OCI-M2 (cell line): ENCODE measurements around the gene CHRM4.

Source experiments
- DNase-seq: peaks from one replicate; lab custom pipeline; 2025; ENCODE audit not compliant: unreplicated experiment; lab: John Stamatoyannopoulos, UW

Gene CHRM4

DNA sequence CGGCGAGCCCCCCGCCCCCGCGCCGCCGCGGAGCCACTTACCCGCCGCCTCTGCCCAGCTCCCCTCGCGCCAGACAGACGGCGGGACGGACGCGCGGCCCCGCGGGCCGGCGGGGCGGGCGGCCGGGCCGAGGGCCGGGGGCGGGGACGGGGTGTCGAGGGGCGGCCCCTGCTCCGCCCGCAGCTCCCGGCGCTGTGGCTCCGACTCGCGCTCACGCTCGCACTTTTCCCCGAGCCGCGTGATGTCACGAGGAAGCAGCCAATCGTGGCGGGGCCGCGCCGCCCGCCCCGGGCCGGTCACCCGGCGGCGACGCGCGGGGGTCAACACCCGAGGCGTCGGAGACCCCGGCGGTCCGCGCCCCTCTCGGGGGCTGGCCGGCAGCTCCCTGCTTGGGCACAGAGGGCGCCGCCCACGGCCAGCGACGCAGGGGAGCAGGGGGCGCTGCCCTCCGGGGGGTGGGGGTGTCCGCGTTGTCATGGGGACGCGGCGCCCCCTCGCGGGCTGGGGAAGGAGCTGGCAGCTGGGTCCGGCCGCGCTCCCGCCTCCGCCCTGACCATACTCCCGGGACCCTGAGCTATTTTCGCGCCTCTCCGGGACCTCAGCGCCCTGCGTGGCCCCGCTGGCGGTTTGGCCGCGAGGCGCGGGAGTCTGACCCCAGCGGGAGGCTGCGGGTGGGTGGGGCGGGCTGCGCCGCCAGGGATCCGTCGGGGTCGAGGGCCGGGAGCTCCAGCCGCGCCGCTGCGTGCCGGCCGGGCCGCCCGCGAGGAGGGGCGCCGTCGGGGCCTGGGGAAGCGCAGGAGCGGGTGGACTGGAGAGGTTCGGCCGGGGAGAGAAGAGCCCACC lies at the start of gene CHRM4:
CHRM4 (minus strand) TSS at position 199 of the 843 bp plus-strand sequence. CDS start 5,219 bp downstream, outside the sequence.
- DNase-seq: no peak

GRCh38 chr11:46438211-46438610 lies 46.6 kb upstream of the CHRM4 start:
- no peak for DNase-seq

DNA sequence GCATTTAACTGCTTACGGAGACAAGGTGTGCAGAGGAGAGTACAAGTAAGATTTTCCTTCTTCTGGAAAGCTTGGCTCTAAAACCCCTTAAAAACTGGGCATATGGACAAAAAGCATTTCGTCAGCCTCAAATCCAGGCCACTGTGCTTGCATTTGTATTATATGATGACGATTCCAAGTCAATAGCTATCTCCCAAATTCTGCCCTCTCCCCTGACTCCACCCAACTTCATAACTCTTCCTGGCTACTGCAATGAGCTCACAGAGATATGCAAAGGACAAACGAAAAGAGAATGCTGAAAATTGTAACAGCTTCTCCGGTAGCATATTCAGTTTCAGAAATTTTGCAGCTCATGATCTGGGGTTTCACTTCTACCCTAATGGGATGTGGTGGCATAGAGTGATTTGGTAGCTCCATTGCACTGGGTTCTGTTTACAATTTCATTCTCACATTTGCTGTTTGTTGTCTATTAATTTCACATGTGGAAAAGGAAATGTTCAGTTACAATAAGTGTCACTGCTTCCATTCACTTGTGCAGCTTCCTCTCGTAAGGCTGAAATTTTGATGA lies 45.6 kb upstream of the CHRM4 start:
- no peak for DNase-seq

- DNase-seq: no peak
These were observed 44.5 kb upstream of the CHRM4 start for GRCh38 chr11:46436113-46436512.

- DNase-seq: no peak
These were observed 44.1 kb upstream of the CHRM4 start for GRCh38 chr11:46435679-46436078.

- no peak for DNase-seq
These were observed 39.6 kb upstream of the CHRM4 start for GRCh38 chr11:46431211-46431610.

GRCh38 chr11:46429717-46430116 lies 38.1 kb upstream of the CHRM4 start:
- DNase-seq: no peak

GRCh38 chr11:46427364-46427763 lies 35.8 kb upstream of the CHRM4 start:
- DNase-seq: no peak

DNA sequence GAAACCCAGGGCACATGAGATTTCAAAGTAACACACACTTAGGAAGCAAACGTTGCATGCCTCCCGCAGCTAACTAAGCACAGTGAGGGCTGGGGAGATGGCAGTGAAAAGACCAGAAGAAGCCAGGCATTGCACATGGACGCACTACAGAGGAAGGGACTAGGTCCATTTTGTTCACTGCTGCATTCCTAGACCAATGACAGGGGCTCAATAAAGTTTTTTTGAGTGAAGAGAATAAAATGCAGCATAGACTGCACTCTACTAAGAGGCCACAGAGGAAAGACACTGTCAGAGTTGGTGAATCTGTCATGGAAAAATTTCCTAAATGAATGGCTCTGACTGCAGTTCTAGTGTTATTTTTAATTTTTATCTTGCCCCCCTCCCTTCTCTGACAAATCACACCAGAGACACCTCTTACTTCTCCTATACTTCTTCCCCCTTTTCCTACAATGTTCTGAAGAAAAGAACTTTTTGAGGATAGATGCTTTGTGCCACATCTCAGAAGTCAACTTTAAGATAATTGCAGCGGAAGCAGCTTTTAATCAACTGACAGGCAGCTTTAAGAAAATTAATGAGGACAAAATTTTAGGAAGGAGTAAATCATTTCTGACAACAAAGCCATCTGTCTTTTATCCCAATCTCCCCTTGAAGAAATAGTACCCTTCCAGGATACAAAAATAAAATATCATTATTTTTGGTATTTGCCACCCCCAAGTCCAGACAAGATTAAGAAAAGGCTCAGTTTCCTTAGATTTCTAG lies 34.8 kb upstream of the CHRM4 start:
- DNase-seq: no peak

DNA sequence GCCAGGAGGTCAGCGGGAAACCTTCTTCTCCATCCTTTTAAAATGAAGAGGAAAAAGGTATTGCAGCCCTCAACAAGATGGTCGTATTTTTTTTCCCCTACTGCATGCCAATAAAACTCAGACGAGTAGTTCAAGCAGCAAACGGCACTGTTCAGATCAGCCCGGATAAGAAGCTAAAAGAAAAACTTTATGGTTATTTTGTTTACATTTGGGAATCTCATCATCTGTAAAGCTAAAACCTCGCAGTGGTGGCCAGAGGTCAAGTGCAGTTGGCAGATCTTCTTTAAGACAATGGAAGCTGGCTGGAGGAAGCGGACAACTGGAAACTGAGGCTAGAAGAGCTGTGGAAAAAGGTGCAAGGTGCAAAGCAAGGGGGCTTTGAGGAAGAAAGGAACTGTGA lies 31.0 kb upstream of the CHRM4 start:
- DNase-seq: no peak

DNA sequence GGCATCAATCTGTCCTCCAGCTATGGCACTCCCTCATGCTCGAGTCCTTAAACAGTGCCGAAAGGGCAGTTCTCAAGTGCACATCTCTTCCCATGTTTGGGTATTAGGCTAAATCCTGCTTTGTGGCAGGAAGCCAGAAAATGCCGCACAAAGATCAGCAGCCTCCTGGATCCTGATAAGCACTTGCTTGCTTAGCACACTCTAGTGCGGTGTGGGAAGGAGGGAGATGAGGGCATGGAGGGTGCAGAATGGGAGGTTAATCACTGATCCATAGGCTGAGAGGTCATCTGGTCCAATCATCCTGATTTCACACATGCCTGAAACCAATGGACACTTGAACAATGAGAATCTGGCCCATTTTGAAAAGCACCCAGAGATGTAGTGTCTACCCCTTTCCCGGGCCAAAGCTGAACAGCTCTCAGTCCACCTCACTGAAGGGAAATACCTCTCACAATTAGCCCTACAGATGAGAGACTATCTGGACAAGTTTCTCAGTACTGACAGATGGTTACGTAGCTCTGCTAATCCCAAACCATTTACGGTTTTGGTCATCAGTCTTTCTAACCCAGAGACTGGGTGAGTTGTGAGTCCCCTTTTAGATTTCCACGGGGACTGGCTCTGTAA lies 29.8 kb upstream of the CHRM4 start:
- DNase-seq: no peak

- no peak for DNase-seq
These were observed 28.9 kb upstream of the CHRM4 start for GRCh38 chr11:46420513-46420912.

- no peak for DNase-seq
These were observed 27.2 kb upstream of the CHRM4 start for GRCh38 chr11:46418751-46419150.

- no peak for DNase-seq
These were observed 26.1 kb upstream of the CHRM4 start for GRCh38 chr11:46417711-46418110.

- DNase-seq: no peak
These were observed 23.3 kb upstream of the CHRM4 start for GRCh38 chr11:46414879-46415278.

- no peak for DNase-seq
These were observed 22.9 kb upstream of the CHRM4 start for GRCh38 chr11:46414466-46414796.

GRCh38 chr11:46413760-46414465 lies 22.3 kb upstream of the CHRM4 start:
- DNase-seq: no peak

GRCh38 chr11:46410021-46410420 lies 18.4 kb upstream of the CHRM4 start:
- no peak for DNase-seq

DNA sequence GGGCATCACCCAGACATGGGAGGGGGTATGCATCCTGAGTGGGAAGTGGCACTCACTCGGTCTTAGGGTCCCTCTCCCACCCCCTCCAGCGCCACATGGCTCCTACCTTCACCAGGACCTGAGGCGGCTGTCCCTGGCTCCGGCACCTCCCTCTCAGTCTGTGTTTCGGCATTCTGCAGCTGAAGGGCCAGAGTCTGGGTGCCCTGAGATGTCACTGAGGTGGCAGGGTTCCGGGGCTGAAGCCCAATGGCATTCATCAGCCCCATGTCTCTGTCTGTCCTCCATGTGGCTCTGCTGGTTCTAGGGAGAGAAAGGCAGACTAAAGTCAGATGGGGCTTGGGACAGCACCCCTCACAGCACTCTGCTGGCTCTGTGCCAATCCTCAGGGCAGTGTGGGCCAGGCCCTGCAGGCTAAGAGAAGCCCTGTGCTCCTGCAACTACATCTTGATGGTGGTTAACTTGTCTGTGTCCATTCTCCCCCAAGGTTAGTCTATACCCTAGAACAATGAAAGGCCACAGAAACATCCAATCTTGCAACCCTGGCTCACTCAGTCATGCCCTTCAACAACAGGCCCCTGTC lies 16.9 kb upstream of the CHRM4 start:
- no peak for DNase-seq

GRCh38 chr11:46407635-46408034 lies 16.1 kb upstream of the CHRM4 start:
- no peak for DNase-seq
